ENCODE results near the gene ELAC2.

Gene ELAC2

DNA sequence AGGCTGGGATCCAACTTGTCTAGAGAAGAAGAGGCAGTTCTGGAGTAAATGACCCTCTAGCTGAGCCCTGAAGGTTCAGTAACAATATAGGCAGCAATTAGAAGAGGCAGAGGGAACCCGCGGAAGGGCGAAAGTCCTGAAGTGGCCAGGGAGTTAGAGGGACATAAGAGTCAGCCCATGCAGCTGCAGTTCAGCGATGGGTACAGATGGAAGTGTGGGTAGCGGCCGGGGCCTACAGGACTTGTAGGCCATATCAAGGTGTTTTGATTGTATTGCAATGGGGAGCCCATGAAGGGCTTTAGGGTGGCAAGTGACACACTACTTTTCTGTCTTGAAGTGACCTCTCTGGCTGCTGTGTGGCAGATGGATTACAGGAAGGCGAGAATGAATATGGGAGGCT lies 3.0 kb downstream of the ELAC2 start:
- DNase-seq: no peak

DNA sequence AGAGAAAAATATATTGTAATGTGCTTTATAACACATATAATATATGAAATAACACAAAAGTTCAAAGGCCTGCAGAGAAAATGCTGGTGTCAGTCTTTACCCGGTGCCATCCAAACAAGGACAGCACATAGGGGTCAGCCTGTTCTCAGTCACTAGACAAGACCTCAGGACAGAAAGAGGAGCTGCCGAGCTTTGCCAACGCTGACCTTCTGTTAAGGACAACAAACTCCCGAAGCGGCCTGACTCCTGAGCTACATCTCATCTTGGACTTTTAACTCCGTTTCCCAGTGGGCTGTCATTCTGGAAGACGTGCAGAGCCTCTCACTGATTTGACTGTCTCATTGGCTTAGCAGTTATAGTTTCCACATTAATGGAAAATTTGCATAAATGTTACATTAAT lies 6.9 kb downstream of the ELAC2 start:
- DNase-seq: no peak

DNA sequence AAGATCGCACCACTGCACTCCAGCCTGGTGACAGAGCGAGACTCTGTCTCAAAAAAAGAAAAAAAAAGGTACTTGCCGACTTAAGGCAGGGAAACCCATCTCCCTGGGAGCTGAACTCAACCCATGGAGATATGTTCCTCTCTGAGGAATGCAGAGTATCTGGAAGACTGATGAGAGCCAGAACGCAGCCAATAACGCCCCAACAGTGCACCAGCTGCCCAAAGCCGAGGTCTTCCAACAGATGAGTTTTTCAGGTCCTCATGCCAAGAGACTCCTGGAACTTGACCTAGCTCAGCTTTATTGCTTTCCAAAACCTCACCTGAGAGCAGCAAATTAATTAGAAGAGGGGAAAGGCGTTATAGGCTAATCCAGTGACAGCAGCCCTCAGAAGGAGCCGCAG lies 9.4 kb downstream of the ELAC2 start:
- no peak for DNase-seq

DNA sequence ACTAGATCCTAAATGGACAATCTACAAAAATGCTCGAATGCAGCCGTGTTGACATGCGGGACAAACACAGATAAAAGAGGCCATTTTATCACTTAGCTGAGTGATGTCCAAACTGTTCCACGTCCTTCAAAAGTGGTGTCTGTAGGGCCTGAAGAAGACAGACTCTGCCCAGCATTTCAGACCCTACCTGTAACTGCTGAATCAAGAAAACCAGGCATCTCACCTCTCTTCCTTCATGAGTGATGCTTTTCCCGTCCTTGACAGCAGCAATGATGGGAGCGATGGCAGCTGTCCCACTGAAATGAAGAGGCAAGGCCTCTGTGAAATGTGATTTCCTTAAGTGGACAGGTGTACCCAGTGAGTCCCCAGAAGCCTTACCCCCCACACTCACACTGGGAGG lies 12.3 kb downstream of the ELAC2 start:
- no peak for DNase-seq

DNA sequence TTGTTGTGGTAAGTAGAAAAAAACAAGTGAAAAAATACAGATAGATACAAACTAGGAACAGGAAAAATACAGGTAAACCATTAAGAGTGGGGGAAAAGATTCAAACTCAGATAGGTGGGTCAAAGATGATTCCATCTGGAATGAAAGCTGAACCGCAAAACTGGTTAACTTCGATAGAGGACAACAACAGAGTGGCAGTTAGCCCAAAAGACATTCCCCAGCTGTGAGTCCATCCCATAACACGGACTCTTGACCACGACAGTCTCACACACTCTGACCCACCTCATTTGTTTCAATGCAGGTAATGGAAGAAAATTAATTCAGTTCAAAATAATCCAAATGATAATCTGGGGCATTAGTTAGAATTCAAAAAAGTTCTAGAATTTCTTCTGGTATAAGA lies 13.5 kb downstream of the ELAC2 start:
- DNase-seq: no peak

DNA sequence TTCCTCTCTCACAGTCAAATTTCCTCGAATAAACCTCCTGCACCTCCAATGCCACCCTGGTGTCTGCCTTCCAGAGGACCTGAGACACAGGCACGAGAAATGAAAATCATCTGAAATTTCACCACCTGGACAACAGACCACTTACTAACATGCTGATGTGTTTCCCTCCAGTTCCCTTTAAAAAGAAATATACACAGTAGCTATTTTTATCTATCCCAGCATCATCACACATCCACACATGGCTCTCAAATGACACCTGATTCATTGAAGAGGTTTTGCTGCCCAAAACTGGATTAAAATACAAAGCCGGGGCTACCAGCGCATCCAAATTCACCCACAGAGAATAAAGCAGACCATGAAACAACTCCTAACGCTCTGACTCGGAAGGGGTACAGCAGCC lies 13.9 kb downstream of the ELAC2 start:
- DNase-seq: no peak

DNA sequence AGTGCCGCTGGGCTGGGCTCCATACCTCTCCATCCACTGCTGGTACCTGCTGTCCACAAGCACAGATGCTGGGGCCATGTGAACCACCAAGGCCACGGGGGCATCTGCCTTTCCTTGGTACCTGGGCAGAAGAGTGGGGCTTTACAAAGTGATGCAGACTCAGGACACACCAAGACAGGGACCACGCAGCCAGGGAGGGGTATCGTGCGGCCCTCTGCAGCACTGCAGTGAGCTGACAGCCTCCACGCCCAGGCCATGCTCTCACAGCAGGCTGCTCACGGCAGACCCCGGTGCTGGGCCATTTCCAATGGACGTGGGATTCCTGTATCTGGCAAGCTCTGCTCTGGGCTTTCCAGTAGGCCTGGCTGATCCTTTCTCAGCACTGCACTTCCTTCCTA lies 14.4 kb downstream of the ELAC2 start:
- no peak for DNase-seq

DNA sequence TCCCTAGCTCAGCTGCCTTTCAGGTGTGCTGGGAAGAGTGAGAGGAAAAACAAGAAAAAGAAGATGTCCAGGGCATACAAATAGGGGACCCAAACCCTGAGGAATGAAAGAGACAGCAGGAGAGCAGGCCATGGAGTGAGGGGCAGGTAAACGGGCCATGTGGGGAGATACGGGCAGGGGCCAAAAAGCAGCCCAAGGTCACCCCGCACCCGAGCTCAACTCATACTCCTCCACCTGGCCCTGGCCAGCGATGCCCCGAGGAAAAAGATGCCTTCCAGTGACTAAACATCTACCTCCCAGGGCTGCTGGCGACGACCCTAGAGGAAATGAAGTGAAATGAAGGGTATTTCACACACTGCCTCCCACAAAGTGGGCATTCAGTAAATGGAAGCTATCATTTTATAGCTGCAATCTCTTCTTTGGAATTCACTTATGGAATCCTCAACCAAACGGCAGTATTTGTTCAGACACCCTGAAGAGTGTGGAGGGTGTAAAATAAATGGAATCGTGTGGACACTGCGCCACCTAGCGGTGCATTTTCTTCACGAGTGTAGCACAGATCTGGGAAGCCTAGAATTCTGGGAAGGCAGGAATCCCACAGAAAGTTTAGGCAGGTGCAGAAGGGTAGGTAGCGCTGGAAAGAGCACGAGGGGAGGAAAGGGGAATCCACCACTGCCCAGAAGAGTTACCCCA lies 14.9 kb downstream of the ELAC2 start:
- DNase-seq: peak; percentile 41

DNA sequence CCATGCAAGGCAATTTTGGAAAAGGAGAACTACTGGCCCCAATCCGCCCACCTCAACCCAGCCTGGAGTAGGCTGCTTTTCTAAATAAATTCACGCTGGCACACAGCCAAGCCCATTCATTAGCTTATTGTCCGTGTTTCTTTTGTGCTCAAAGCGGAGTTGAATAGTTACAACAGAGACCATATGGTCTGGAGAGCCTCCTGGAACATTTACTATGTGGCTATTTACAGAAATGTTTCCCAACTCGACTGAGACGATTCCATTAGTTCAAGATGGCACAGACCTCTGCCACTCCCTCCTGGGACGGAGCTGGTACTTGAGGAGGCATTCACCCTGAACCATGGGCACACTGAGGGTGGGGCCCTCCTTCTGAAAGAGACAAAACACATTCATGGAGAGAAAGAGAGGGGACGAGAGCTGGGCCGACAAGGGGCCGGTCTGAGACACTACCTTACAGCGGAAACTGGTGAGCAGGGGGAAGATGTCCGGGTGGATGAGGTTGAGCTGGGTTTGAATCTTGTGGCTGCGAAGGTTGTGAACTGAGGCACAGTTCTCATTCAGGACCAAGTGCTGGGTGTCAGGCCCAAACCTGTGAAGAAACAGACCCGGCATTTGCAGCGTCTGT lies 15.7 kb downstream of the ELAC2 start:
- no peak for DNase-seq

DNA sequence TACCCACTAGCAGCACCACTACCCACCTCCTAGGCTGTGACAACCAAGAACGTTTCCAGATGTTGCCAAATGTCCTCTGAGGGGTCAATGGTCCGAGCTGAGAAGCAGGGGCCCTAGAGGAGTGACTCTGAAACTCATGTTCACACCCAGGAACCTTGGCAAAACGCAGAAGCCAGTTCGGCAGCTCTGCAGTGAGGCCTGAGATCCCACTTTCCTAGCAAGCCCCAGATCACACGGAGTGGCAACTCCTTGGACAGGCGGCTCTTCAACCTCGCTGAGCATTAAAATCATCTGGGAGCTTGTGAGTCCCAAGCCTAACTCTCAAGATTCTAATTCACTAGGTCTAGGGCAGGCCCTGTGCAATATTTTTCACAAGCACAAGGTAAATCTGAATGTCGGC lies 17.3 kb downstream of the ELAC2 start:
- DNase-seq: no peak

DNA sequence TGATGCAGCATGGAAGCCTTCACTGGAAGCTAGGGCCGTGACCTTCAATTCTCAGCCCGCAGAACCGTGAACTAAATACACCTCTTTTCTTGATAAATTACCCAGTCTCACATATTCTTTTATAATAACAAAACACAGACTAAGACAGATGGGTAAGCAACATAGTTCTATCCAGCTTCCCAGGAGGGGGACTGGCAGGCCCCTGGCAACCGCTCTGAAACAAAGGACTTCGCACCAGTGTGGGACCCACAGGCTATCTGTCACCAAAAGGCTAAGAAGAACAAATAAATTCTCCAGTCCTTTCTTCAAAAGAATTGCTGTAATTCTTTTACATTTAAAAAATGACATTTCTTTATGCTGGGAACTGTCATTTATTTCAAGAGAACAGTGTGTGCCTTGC lies 19.0 kb downstream of the ELAC2 start:
- no peak for DNase-seq

DNA sequence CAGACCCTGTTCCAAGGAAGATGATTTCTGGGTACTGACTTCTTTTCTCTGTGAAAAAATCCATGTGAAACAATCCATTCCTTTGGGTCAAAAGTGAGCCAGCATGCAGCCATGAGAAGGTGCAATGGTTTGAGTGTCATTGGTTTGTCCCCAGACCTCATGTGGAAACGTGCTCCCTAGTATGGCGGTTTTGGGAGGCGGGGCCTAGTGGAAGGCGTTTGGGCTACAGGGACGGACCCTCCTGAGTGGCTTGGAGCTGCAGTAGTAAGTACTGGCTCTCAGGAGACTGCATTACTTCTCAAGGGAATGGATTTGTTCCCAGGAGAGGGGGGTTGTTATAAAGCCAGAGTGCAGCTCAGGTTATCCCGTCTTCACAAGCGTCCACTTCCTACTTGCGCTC lies 19.4 kb downstream of the ELAC2 start:
- DNase-seq: no peak

DNA sequence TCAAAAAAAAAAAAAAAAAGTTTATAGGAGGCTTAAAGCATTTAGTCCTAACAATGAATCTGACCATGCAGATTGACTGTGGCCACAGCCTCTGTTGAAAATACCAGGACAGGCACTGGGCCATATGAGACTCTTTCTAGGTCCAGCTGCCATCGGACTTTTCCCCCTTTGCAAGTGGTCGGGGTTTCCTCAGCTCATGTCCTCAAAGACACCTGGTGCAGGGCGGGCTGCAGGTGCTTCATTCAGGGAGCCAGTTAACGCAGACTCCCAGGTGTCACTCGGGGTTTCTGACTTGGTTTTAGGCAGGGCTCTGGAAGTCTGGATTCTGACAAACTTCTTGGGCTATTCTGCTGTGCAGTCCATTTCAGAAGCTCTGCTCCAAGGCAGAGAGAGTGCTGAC lies 20.9 kb downstream of the ELAC2 start:
- no peak for DNase-seq

DNA sequence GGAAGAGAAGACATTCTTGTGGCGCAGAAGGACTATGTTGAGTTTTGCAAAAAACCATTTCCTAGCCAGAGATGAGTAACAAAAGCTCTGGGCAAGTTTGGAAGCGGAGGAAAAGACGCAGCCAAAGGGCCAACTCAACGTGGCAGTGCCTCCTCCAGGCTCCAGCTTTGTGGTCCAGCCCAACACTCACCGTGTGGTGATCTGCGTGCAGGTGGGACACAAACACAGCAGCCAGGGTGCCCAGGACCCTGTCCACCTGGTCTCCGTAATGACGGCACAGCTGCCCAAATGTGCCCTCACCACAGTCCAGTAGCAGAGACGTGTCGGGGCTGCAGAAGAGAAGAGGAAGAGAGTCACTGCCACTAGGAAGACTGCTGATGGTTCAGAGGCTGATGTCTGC lies 21.5 kb downstream of the ELAC2 start:
- no peak for DNase-seq

DNA sequence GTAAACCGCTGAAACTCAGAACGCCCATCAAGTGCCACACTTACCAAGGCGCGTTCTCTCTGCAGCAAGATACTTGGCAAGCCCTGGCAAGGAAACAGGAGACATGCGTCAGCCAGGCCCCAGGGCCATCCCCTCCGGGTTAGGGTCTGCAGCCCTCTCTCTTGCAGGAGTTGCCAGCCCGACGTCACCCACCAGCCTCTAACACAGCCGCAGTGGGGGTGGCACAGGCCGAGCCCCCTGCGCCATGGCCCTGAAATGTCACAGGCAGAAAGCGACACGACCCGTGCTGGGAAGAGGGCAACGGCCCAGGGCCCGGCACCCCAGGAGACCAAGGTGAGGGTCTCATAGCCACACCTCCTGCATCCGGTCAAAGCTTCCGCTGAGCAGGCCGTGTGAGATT lies 21.9 kb downstream of the ELAC2 start:
- no peak for DNase-seq

DNA sequence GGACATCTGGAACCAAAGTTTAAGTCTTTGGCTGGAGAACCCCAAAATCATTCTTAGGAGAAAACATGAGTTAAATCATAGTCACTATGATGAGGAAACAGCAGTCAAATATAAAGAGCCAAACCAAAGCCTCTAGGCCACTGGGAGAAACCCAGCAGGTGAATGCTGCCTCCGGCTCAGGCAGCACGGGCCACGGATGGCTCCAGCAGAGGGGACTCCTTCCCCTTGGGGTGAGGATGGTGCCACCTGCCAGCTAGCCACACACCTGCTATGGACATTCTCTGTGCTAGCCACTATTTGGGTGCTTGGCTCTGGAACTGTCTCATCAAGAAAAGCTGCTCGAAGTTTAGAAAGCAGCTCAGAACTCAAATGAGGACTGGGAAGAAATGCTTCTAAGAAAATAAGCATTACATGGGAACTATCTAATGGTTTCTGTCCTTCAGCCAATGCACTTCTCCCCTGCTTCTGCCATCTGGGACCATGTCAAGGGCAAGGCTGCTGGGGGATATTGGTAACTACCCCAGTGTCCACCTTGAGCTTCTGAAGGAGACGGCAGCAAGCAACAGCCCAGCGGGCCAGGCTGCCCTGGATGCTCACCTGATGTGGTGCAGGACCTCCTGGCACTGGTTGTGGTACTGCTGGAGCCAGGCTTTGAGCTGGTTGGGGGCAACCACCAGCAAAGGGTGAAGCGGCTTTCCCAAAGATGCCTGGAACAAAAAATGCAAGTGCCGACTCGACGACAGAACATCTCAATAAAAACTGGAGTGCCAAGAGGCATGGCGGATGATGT lies 22.5 kb downstream of the ELAC2 start:
- no peak for DNase-seq

DNA sequence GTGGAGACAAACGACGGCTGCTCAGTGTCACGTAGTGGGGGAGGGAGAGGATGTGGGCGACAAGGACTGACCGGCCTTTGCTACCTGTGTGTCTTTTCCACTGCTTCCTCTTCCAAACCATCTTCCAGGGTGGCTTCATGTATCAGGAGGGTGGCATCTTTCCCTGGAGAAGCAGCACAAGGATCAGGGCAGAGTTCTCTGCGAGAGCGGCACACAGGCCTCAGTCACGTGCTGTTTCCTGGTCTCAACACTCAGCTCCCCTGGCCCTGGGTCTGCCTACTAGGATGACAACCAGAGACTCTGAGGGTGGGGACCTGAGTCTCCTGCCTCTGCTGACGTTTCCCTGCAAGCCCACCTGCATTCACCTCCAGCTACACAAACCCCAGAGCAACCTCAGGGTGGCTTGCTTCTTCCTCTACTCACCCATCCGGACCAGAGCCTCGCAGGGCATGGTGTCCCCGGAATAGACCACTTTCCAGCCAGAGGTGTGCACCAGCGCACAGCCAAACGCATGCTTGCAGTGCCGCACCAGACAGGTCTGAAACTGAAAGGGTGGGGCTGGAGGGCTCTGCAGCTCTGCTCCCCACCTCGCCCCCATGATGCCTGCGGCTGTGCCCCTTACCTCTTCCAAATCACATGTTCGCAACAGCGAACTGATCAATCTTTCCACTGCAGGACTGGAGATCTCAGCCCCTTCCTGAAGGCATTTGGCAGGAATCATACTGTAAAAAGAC lies 23.3 kb downstream of the ELAC2 start:
- DNase-seq: no peak

DNA sequence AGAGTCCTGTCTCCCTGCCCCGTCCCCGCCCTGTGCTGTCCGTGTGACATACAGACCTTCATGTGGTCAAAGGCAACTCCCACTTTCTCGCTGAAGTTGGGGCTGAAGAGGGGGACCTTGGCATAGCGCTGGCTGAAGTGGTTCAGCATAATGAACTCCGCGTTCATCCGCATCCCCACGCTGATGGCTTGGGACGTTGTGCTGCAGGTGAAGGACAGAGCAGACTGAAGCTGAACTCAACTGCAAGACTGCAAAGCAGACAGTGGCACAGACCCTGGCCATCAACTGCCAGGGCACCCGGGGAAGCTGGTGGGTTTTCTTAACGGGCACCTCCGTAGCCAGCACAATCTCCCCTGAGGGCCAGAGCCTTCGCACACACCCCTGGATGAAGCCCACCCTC lies 24.2 kb downstream of the ELAC2 start:
- DNase-seq: no peak

DNA sequence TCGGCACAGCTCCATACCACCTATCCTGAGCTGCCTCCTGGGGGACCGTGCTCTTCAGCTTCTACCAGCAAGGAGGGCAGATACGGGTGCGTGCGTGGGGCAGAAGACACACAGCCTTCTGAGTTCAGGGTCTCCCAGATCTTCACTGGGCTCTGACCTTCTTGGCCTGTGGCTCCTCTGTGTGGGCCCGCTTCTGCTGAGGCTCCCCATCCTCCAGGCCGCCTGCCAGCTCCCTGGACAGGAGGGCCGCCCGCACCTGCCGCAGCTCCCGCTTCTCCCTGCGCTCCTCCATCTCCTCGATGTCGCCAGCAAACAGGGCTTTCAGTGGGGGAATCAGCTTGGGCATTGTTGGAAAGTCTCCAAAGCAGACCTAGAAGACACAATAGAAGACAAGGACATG lies 25.2 kb downstream of the ELAC2 start:
- DNase-seq: no peak

DNA sequence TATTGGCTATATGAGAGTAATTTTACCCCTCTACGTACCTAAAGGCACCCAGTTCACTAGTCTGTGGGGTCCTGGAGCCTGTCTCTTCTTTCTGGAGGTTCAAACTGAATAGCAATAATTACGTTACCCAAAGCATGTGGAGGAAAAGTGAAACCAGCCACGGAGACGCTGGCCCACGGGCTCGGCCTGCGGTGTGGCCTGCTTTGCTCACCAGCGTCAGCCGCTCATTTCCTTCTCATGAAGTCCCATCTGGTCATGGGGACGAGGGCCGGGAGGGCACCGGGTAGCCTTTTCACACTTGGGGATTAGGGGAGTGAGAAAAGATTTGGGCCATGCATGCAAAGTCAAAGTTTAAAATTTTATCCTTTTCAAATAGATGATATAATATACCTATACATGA lies 26.9 kb downstream of the ELAC2 start:
- DNase-seq: no peak

DNA sequence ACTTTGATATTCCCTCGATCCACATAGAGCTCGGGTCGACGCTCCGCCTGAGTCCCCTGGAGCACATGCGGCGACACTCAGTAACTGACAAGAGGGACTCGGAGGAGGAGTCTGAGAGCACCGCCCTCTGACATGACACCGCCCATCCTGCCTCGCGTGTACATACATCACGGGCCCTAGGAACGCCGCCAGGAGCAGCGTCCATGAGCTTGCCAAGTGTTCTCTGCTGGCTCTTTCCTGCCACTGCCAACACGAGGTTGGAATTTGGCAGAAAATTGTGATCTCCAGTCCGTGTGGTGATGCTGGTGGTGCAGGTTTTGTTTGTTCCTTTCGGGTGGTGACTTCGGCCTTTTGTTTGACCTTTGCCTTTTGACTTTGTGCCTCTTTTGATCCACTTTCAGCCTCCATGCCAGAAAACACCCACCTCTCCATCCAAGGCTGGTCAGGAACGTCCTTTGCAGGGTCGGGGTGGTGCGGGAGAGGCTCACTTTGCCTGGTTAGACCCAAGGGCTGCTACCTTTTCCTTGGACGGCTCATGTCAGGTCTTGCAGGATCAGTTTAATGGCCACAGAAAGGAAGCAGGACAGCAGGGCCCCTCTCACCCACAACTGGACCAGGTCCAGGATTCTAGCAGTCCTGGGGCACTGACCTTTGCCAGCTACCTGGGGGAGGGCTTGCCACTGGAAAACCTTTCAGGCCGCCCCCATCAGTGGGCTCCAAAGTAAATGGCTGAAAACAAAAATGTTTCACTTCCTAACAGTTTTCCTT lies 27.6 kb downstream of the ELAC2 start:
- no peak for DNase-seq

DNA sequence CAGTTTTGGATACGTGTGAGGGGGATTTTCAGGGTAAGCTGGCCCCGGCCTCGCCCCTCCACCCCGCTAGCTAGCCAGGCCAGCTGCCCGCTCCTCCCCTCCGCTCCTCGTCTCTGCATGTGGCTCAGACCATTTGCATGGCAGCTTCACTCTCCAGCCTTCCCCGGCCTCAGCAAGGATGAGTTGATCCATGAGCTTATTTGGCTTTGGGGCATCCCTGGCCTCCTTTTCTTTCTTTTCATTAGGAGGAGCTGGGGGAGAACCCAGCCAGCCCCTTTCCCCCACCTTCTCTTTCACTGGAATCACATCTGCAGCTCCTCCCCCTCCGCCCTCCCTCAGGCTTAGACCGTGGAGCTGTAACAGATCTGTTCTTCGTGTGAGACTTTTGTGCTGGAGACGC lies 30.7 kb downstream of the ELAC2 start:
- no peak for DNase-seq

All from CD4-positive, alpha-beta T cell treated with Interleukin-4 for 4 hours (primary cell).